Right cardiac atrium (tissue), 5 donors: ENCODE results near the gene MADCAM1. TPM values are rescaled to one million over a fixed set of nuclear protein-coding genes. Genes with fewer than 3 reads are reported as not detected.
"Not testable (repeated sequence)": the region's sequence is repeated elsewhere in the genome, so short reads cannot be mapped to it uniquely, and the experiment has no call there.

ENCODE experiments used
- ATAC-seq, 2 donors: fragments of 200-7000 bp; cut with Tn5 transposase; one replicate each; pipeline versions ENCODE4 v1.8.0 to v1.9.1; 2020; ENCODE audit warnings: moderate library complexity in 2 of 2, mild to moderate bottlenecking in 1 of 2
- DNase-seq, 3 donors: peaks; one replicate each; pipeline ENCODE4 v3.0.0-alpha.2; 2020
- H3K27ac ChIP-seq: one replicate; pipeline ENCODE4 v1.5.1; 2013; ENCODE audit warnings: mild to moderate bottlenecking, low read length, control low read depth, moderate library complexity
- H3K27me3 ChIP-seq: one replicate; pipeline ENCODE4 v1.6.1; 2013; ENCODE audit not compliant: control insufficient read depth, insufficient read depth
- H3K4me1 ChIP-seq: one replicate; pipeline ENCODE4 v1.6.1; 2013; ENCODE audit warnings: low read length; ENCODE audit not compliant: control insufficient read depth, insufficient read depth
- H3K4me3 ChIP-seq: one replicate; pipeline ENCODE4 v1.5.1; 2013; ENCODE audit warnings: low read length, control low read depth
- H3K9me3 ChIP-seq: one replicate; pipeline ENCODE4 v1.6.1; 2013; ENCODE audit warnings: low read length; ENCODE audit not compliant: control insufficient read depth
- WGBS: extraction: QIAGEN DNeasy Blood & Tissue Kit; methylation state at CpG from one replicate; pipeline ENCODE4 v1.1.7; 2013; 5-methylcytosine and 5-hydroxymethylcytosine counted together
- intact Hi-C, 4 donors: fragments of 100-400 bp; cut with DNase I; formaldehyde crosslinking; loops; one replicate each; pipeline versions ENCODE4 v1.11.0 to v1.14.0; 2022 to 2023
- long read RNA-seq, 4 donors: library from polyadenylated mRNA; unstranded; transcript quantifications; one replicate each; pipeline ENCODE4 v2.0.0, GENCODE V29; 2020 to 2021
- polyA plus RNA-seq: library from polyadenylated mRNA; stranded (reverse); fragments of 200-250 nt; gene quantifications from one replicate; pipeline ENCODE4 v1.2.3, GENCODE V29; 2013
- total RNA-seq, 4 donors: library from RNA; stranded (reverse); fragmentation: NEBNext Ultra II Directional; extraction: Animal tissue kit (Norgen Biotek cat#: 25700); gene quantifications; one replicate each; pipeline ENCODE4 v1.2.1, GENCODE V29; 2021
- donor health status: healthy with polysubstance abuse.
- donor health status: DM: no; HTN: yes; CAD: no.
- donor health status: DM: no; HTN: no; CAD: no.
- donor health status: DM: no; HTN: yes; CAD: no; lungs with severe emphysema.
- donor health status: DM: yes; HTN: yes; CAD: no.

MADCAM1 gene
- under 1 TPM; 0.28 to 0.59 (median 0.36) TPM for total RNA-seq
- 0.27 TPM for polyA plus RNA-seq
- long read RNA-seq, donor 1, partial matches to known transcripts = 0 of 2 reads
- long read RNA-seq, donor 1, other reads (novel, unspliced or antisense) = 2 of 2 reads
- long read RNA-seq, donor 2 = 0 reads
- long read RNA-seq, donor 3 = 0 reads
- long read RNA-seq, donor 4 = 0 reads

DNA sequence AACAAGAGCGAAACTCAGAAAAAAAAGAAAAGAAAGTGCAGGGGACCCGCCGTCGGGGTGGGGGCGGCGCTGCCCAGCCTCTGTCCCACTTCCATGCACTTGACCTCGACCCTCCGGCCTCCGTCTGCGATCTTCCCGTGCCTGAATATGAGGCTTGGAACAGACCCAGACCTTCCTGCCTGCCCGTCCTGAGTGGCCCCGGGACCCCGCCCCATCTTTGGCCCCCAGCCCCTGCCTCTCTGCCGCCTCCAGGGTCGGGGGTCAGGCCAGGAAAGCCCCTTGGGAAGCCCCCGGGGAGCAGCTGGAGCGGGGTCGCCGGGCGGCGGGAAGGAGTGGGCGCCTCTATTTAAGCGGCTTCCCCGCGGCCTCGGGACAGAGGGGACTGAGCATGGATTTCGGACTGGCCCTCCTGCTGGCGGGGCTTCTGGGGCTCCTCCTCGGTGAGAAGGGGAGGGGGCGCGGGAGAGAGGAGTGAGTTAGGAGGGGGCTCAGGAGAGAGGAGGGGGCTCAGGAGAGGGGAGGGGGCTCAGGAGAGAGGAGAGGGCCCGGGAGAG is at the start of gene MADCAM1:
MADCAM1 (plus strand) TSS at position 375 of the 554 bp plus-strand sequence; CDS start at position 389, 14 bp downstream.
- WGBS = 5% methylated on average over 33 of the region's 33 CpGs
- no peaks in the 10 kb centered on the region for H3K27me3 ChIP-seq
- no peak for ATAC-seq
- no peak within 1 kb of the TSS for H3K27ac ChIP-seq
- no peaks in the 10 kb centered on the region for H3K9me3 ChIP-seq
- peak in 2 of 3 donors; percentile 37 to 58 for DNase-seq
- no peaks in the 10 kb centered on the region for H3K4me1 ChIP-seq
- intact Hi-C loops = no loop called here
- no peak within 1 kb of the TSS for H3K4me3 ChIP-seq

- ATAC-seq (peak; percentile 44 to 58), DNase-seq (peak in 1 of 3 donors; percentile 45)
- WGBS = 61% methylated on average over 24 of the region's 24 CpGs
- H3K4me3 ChIP-seq = no peak overlapping the region
- intact Hi-C loops = no loop called here
- H3K27ac ChIP-seq = no peak overlapping the region
- no peaks in the 10 kb centered on the region for H3K4me1 ChIP-seq
- no peaks in the 10 kb centered on the region for H3K27me3 ChIP-seq
- H3K9me3 ChIP-seq = no peaks in the 10 kb centered on the region
Measured at GRCh38 chr19:447064-447426, 49.2 kb upstream of the MADCAM1 start.

- DNase-seq = peak in 2 of 3 donors; percentile 71 to 75
- Histone ChIP-seq H3K27me3 (no peaks in the 10 kb centered on the region), H3K4me1 (no peaks in the 10 kb centered on the region), H3K27ac (peak overlapping the region; percentile 6), H3K4me3 (no peak overlapping the region), H3K9me3 (no peaks in the 10 kb centered on the region)
- peak; percentile 71 to 76 for ATAC-seq
- 39% methylated on average over 31 of the region's 31 CpGs for WGBS
- intact Hi-C loops = no loop called here
Measured at GRCh38 chr19:447816-448560, 48.3 kb upstream of the MADCAM1 start.

- Histone ChIP-seq H3K9me3 (no peaks in the 10 kb centered on the region), H3K4me1 (no peaks in the 10 kb centered on the region), H3K27ac (no peak overlapping the region), H3K27me3 (no peaks in the 10 kb centered on the region), H3K4me3 (no peak overlapping the region)
- 95% methylated on average over 20 of the region's 20 CpGs for WGBS
- intact Hi-C loops = no loop called here
- DNase-seq = peak in 1 of 3 donors; percentile 36
- ATAC-seq = no peak
Measured at GRCh38 chr19:449916-450315, 46.4 kb upstream of the MADCAM1 start.

GRCh38 chr19:450912-451481 is 45.3 kb upstream of the MADCAM1 start:
- H3K27me3 ChIP-seq, intact Hi-C loops, H3K9me3 ChIP-seq, H3K4me3 ChIP-seq, ATAC-seq, H3K4me1 ChIP-seq, H3K27ac ChIP-seq: not testable (repeated sequence)
- peak in 2 of 3 donors; percentile 32 to 33 for DNase-seq
- 95% methylated on average over 33 of the region's 33 CpGs for WGBS

GRCh38 chr19:452829-453228 is 43.5 kb upstream of the MADCAM1 start:
- ATAC-seq (no peak), DNase-seq (peak in 2 of 3 donors; percentile 16 to 46)
- Histone ChIP-seq H3K4me1 (no peaks in the 10 kb centered on the region), H3K4me3 (no peak overlapping the region), H3K9me3 (no peaks in the 10 kb centered on the region), H3K27ac (no peak overlapping the region), H3K27me3 (no peaks in the 10 kb centered on the region)
- intact Hi-C loops = no loop called here
- WGBS = 94% methylated on average over 16 of the region's 16 CpGs

DNA sequence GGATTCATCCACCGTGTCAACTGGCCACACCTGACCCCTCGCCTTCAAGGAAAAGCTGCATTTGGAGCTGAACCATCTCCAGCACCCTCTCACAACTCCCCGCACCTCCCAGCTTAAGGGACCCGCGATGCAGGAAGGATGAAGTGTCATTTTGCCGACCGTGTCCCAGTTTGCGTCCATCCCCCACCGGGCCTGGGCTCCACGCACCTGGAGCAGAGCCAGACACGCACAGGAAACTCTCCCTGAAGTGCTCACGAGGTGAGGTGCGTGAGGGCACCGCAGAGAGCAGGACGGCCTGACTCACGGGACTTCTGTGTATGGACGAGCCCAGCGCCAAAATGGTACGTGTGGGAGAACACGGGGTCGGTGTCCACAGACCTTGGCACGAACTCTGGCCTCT is 42.7 kb upstream of the MADCAM1 start:
- no peaks in the 10 kb centered on the region for H3K9me3 ChIP-seq
- H3K27ac ChIP-seq = no peak overlapping the region
- no peaks in the 10 kb centered on the region for H3K4me1 ChIP-seq
- no peak for ATAC-seq
- intact Hi-C loops = no loop called here
- no peak overlapping the region for H3K4me3 ChIP-seq
- peak in 2 of 3 donors; percentile 26 to 47 for DNase-seq
- 91% methylated on average over 22 of the region's 22 CpGs for WGBS
- no peaks in the 10 kb centered on the region for H3K27me3 ChIP-seq

- no peak overlapping the region for H3K27ac ChIP-seq
- intact Hi-C loops = no loop called here
- ATAC-seq (no peak), DNase-seq (peak in 2 of 3 donors; percentile 45 to 51)
- no peaks in the 10 kb centered on the region for H3K4me1 ChIP-seq
- no peaks in the 10 kb centered on the region for H3K27me3 ChIP-seq
- no peaks in the 10 kb centered on the region for H3K9me3 ChIP-seq
- no peak overlapping the region for H3K4me3 ChIP-seq
- WGBS = 96% methylated on average over 39 of the region's 39 CpGs
Measured at GRCh38 chr19:455031-455705, 41.1 kb upstream of the MADCAM1 start.

DNA sequence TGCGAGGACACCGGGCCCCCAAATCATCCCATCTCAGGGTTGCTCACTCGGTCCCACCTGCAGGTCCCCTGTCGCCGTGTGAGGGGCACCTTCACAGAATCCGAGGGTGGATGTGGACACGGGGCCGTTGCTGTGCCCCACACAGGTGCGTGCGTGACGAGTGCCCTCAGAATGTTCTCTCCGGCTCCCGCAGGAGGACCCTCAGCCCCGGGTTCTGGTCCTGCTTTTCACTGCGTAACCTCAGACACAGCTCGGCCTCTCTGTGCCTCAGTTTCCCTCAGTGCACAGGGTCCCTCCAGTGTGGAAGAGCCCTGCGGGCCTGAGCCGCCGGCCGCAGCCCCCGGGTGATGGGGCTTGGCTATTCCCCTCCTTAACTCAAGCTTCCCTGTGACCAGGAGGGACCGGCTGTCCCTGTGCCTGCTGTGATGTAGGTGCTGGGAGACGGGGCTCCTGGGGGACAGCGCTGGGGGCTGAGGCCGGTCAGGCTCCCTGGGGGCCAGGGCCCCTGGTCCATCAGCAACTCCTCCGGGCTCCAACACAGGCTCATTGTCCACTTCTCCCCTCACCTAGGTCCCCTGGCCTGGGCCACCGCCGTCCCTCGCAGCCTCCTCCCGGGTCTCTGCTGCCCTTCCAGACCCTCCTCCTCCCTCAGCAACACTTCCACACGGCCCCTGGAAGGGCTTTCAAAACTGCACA is 40.3 kb upstream of the MADCAM1 start:
- no peak for ATAC-seq

DNA sequence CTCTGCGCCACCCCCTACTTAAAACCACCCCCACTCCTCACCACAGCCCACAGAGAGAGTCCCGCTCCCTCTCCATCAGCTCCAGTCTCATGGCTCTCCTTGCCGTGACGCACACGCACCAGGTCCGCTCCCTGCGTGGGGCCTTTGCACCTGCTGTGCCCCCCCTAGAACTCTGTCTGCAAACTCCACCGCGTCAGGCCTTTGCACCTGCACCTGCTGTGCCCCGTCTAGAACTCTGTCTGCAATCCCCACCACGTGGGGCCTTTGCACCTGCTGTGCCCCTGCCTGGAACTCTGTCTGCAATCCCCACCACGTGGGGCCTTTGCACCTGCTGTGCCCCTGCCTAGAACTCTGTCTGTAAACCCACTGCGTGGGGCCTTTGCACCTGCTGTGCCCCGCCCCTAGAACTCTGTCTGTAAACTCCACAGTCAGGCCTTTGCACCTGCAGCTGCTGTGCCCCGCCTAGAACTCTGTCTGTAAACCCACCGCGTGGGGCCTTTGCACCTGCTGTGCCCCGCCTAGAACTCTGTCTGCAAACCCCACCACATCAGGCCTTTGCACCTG is 39.7 kb upstream of the MADCAM1 start:
- H3K27ac ChIP-seq = no peak overlapping the region
- H3K9me3 ChIP-seq = no peaks in the 10 kb centered on the region
- 90% methylated on average over 18 of the region's 18 CpGs for WGBS
- ATAC-seq (no peak), DNase-seq (peak in 2 of 3 donors; percentile 34 to 45)
- H3K4me3 ChIP-seq = no peak overlapping the region
- H3K4me1 ChIP-seq = no peaks in the 10 kb centered on the region
- H3K27me3 ChIP-seq = no peaks in the 10 kb centered on the region
- intact Hi-C loops = no loop called here

More for the DNA sequence above, 40.3 kb upstream of the MADCAM1 start:
- Histone ChIP-seq H3K4me1 (no peaks in the 10 kb centered on the region), H3K27ac (no peak overlapping the region), H3K4me3 (no peak overlapping the region), H3K9me3 (no peaks in the 10 kb centered on the region), H3K27me3 (no peaks in the 10 kb centered on the region)
- WGBS = 91% methylated on average over 31 of the region's 31 CpGs
- intact Hi-C loops = no loop called here
- peak in 2 of 3 donors; percentile 30 to 44 for DNase-seq
